GM21576 (cell line): ENCODE results near the gene HLA-DQB2.
"Not testable (repeated sequence)": the region's sequence is repeated elsewhere in the genome, so short reads cannot be mapped to it uniquely, and the experiment has no call there.

ENCODE experiments used
- ATAC-seq: cut with Tn5 transposase; IDR thresholded peaks from one replicate; pipeline ENCODE4 v1.9.1; 2021; ENCODE audit warnings: mild to moderate bottlenecking, moderate library complexity; ENCODE audit not compliant: unreplicated experiment

The HLA-DQB2 gene

DNA sequence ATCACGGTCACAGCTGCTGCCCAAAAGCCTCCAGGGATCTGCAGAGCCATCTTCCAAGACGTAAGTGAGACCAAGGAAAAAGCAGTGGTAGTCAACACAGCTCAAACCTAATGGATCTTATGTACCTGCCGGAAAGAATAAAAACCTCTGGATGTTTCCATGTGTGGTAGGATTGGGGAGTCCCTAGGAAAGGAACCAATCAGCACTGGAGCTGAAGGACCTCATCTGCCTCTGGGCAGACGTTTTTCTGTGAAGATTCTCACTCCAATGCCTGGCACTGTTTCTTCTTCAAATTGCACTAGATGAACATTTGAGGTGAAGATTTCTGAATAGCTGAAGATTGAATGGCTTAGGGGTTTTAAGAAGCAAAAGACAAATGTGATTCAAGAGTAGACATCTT, at the start of gene HLA-DQB2:
Gene HLA-DQB2, minus strand, starts transcription at position 112 of the 400 bp plus-strand sequence. Its CDS starts 62 bp downstream, at position 50.
- no peak for ATAC-seq

DNA sequence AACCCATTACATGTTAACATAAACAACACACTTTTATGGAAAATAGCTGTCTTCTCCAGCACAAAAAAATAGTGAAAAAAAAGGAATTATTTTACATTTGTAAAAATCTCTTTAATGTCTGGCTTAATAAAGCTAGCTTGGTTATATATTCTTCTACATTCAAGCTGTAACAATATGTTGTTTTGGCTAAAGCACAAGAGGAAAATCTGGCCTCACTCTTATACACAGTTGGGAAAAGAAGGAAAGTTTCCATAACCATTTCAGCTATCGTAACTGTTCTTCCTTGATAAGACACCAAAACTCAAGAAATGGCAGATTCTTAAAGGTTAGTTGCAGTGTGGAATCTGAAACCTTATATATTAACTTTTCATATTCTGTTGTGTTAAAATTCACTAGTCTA, 45.8 kb upstream of the HLA-DQB2 start:
- no peak for ATAC-seq

DNA sequence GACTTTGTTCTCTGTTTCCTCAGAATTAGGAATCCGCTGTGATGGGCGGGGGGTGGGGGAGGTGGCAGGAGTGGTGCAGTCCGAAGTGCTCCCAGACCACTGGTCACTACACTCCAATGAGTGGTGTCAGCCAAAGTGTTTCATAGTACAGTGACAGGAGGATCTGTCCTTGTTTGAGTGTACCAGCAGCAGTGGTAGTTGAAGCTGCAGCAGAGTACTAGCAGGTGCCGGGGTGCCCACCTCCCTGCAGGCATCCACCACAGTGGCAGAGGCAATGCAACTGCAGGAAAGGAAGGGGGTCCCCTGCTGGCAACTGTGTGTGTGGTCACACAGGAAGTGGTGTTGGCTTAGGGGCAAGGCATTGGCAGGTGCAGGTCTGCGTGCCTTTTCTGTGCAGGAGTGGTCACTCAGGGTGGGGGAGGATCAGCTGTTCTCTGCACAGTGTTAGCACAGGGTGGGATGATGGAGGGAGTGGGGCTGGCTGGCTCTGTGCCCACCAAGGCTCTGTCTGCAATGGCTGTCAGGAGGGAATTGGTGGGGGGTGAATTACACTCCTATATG, 43.8 kb upstream of the HLA-DQB2 start:
- no peak for ATAC-seq

DNA sequence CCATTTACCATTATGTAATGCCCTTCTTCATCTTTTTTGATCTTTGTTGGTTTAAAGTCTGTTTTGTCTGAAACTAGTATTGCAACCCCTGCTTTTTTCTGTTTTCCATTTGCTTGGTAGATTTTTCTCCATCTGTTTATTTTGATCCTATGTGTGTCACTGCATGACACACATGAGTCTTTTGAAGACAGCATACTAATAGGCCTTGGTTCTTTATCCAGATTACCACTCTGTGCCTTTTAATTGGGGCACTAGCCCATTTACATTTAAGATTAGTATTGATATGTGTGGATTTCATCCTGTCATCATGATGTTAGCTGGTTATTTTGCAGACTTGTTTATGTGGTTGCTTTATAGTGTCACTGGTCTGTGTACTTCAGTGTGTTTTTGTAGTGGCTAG, 42.1 kb upstream of the HLA-DQB2 start:
- not testable (repeated sequence) for ATAC-seq

DNA sequence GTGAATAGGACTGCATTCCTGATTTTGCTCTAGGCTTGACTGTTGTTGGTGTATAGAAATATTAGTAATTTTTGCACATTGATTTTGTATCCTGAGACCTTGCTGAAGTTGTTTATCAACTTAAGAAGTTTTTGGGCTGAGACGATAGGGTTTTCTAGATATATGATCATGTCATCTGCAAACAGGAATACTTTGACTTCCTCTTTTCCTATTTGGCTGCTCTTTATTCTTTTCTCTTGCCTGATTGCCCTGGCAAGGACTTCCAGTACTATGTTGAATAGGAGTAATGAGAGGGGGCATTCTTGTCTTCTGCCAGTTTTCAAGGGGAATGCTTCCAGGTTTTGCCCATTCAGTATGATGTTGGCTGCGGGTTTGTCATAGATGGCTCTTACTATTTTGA, 40.1 kb upstream of the HLA-DQB2 start:
- ATAC-seq = no peak

DNA sequence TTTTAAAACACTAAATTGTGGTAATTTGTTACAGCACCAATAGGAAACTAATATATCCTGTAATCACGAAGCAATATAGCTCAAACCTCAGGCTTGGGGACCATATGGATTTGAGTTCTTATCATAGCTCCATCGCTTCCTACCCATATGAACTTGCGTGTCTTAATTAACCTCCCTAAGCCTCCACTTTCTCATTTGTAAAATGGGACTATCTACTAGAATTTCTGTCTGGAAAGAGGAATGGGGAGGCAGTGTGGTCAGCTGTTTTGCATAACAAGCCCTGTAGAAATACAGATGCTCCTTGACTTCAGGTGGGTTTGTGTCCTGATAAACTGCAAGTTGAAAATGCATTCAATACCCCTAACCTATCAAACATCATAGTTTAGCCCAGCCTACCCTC, 36.4 kb upstream of the HLA-DQB2 start:
- ATAC-seq = no peak

DNA sequence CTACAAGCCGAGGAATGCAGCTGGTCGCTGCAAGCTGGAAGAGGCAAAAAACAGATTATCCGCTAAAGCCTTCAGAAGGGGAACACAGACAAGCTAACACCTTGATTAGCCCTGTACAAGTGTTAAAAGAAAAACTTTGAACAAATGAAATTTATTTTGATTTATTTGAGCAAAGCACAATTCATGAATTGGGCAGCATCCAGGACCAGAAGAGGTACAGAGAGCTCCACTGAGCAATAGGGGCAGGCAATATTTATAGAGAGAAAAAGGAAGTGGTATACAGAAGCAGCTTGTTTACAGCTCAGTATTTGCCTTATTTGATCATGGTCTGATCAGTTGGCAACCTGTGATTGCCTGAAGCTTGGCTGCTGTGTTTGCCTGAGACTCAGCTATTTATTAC, 35.8 kb upstream of the HLA-DQB2 start:
- ATAC-seq = no peak

DNA sequence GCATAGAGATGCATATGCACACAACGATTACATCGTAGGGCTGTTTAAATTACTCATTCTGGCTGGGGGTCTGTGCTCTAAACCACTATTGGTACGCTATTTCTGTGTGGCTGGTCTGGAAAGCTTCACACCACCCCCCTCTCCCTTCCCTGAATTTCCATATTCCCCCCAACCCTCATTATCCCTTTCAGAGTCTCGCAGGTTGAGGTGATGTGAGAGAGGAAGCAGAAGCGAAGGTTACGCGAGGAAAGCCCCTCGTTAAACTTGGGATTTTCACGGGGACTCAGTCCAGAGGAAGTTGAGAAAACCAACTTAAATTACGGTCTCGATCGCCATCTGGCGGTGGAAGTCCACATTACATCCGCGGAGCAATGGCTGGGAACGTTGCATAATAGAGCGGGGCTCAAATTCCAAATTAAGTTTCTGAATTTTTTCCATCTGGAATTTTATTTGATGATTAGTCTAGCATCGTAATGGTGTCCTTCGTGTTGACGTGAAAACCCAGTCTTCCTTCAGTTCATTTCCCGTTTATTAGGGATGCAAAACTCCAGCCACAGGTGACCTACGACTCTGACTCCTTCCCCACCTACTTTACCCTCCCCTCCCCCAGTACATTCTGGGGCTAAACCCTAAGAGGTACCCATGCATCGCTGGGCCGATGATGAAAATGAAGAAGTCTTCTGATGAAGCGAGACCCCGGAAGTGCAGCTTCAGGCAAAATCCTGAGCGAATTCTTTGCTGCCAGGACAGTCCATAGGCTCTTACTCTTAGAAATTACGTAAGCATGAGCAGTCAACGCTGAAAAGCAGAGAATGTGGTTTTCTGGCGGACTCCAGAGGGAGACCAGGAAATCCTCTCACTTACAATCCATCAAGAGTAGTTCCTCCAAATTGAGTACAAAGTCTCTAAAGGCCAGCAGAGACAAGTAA, 33.8 kb upstream of the HLA-DQB2 start:
- ATAC-seq = no peak

DNA sequence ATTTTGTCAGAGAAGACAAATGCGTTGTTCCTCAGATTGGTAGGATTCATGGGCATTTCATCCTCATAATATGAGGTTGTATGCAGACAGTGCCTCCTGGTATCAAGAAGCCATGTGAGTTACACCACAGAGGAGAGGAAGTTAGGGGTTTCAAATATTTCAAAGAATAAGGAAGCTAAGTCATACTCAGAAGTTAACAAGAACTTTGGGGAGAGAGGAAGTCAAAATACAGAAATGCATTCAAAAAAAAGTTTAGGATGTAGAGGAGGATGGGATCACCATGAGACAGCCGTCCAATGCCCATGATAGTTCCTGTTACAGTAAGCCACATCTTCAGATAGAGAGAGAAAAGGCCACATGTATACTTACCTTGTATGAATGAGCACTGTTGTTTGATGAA, 31.2 kb upstream of the HLA-DQB2 start:
- no peak for ATAC-seq

DNA sequence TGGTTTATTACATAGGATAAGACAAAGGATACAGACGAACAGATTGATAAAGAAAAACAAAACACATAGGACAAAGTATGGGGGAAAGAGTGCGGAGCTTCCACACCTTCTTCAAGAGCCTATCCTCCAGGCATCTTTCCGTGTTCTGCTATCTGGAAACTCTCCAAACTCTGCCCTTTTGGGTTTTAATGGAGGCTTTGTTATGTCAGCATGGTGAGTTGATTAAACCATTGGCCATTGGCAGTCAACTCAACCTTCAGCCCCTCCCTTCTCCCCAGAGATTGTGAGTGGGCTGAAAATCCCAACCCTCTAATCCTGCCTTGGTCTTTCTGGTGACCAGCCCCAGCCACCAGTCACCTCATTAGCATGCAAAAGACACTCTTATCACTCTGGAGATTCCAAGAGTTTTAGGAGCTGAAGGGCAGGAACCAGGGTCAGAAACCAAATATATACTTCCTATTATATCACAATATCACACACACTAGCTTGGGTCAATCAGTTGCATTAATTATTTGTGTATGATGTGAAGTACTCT, 29.6 kb upstream of the HLA-DQB2 start:
- ATAC-seq = no peak

DNA sequence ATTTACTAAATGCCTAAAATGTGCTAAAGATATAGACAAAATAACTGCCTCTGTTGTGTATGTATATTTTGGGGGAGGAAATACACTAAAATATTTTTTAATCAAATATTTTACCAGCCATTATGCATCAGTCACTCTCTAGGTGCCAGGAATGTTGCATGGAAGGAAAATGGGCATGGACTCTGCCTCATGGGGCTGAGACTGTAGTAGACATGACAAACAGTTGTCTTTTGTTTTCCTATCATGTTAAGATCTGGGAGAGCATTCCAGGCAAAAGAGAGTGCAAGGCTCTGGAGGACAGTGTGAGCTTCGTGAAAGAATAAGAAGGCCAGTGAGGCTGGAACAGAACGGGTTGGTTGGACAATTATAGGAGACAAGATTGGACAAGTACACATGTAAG, 27.0 kb upstream of the HLA-DQB2 start:
- no peak for ATAC-seq

DNA sequence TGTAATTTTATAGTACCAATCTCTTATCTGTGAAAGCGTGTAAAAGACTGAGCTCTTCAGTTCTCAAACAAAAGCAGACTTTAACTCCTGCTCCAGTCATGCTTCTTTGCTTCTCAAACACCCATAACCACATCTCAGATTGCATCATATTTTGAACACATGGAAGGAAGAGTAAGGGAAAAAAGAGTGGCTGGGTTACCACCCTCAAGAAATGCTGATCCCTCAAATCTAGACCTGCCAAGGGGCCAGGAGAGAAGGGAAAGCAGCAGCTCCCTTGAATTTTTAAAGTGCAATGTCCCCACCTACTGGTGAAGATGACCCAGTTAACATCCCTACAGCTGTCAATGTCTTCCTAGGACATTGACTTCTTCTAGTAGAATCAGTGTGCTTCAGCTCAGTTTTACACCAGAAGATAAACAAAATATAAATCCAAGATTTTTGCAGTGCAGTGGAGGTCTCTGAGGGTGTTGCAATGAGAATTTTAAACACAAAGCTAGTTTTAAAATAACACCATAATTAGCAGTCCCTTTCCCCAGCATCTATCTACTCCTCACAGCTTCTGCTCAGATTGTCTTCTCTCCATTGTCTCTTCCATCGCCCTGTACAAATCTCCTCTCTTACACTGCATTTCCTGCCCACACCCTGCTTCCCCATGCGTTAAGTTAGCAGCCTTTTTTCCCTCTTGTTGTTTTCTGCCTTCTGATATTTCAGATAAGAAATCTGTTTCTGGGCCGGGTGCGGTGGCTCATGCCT, 22.6 kb upstream of the HLA-DQB2 start:
- ATAC-seq = no peak

DNA sequence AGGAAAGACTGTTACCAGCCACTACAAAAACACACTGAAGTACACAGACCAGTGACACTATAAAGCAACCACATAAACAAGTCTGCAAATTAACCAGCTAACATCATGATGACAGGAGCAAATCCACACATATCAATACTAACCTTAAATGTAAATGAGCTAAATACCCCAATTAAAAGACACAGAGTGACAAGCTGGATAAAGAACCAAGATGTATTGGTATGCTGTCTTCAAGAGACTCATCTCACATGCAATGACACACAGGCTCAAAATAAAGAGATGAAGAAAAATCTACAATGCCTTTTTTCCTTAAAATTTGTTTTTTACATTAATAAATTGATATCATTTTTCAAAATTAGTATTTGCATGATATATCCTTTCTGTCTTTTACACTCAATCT, 19.6 kb upstream of the HLA-DQB2 start:
- not testable (repeated sequence) for ATAC-seq

DNA sequence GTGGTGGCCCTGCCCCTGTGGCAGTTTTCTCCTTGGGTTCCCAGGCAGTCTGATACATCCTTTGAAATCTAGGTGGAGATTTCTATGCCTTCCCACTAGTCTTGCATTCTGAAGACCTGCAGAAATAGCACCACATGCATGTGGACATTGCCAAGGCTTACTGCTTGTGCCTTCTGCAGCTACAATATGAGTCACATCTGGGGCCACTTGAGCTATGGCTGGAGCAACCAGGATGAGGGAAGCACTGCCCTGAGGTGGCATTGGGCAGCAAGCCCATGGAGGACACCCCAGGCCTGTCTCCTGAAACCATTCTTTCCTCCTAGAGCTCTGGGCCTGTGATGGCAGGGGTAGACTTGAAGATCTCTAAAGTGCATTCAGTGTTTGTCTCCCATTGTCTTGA, 15.7 kb upstream of the HLA-DQB2 start:
- ATAC-seq = no peak

DNA sequence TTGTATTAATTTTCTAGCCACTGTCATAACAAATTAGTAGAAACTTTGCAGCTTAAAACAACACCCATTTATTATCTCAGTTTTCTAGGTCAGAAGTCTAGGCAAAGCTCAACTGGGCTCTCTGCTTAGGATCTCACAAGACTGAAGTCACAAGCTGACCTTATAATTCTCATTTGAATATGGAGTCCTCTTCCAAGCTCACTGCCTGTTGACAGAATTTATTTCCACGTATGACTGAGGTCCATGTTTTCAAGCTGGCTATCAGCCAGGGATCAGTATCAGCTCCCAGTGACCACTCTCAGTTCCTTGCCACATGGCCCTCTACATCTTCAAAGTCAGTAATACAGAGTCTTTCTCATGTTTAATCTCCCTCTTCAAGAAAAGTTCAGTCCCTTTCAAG, 11.7 kb upstream of the HLA-DQB2 start:
- ATAC-seq = no peak

DNA sequence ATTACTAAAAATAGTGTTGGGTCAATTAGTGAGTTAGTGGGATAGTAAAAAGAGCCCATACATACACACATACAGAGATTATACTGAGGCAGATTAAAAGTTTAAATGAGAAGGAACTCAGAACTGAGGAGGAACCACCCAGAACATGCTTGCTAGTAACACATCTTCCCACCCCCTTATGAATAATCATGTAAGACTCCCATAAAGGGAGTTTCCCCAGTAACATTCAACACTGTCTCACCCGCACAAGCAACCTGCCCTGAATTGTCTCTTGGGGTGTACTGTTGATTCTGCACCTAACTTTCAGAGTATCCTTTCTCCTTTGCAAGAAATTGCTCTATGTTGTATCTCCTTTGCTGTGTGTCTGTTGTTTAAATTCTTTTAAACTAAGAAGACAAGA, 11.1 kb upstream of the HLA-DQB2 start:
- no peak for ATAC-seq

DNA sequence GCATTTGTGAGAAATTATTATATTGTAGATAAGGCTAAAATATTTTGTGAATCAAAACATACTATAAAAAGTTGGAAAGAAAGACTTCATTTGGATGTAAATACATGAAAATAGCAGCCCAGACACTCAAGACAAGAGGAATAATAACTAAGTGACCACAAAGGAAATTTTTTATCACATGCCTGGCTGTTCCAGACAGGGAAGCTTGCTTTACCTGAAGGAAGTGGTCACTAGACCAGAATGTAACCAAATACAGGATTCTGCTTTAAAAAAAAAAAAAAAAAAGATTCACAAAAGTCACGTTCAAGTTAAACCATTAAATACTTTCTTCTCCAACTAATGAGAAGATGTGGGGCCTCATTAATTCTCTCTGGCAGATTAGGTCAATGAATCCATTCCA, 9.3 kb upstream of the HLA-DQB2 start:
- no peak for ATAC-seq

DNA sequence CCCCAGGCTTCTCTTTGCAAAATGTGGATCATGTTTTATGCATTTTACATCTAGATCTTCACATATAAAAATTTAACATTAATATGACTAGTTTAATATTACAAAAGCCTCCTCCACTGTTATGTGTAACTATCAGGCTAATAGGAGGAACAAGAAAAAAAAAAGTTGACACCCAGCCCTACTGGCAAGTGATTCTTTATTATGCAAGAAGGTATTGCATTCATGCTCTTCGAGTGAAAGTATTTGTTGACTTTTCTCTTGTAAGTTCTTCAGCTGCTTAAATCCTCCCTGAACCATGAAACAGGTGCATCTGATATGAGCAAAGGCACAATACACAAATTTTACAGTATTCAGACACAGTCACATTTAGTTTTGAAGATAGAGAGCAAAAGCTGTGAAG, 716 bp upstream of the HLA-DQB2 start:
- ATAC-seq = no peak

DNA sequence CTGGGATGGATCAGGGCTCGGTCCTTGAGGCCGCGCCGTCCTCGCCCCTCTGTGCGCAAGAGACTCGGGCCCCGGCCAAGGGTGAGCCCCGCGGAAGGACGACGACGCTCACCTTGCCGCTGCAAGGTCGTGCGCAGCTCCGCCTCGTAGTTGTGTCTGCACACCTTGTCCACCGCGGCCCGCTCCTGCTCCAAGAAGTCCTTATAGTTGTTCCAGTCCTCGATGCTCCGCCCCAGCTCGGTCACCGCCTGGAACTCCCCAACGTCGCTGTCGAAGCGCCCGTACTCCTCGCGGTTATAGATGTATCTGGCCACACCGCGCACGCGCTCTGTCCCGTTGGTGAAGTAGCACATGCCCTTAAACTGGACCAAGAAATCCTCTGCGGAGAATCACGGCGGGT, 1.8 kb downstream of the HLA-DQB2 start:
- no peak for ATAC-seq

DNA sequence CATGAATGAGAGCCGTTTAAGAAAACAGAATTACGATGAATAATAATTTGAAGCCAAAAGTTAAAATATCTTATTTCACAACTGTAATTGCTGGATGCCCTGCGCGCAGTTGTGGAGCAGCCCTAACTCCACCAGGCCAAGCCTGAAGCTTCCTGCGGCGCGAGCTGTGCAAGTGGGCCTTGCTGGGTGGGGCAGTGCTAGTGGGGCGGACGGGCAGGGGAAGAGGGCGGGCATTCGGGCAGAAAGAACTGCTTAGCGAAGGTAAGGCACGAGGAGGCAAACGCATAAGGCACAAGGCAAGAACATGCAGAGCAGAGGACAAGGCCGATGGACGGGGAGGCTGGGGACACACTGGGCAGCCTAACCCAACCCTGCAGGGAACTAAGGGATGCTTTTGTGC, 2.3 kb downstream of the HLA-DQB2 start:
- no peak for ATAC-seq

DNA sequence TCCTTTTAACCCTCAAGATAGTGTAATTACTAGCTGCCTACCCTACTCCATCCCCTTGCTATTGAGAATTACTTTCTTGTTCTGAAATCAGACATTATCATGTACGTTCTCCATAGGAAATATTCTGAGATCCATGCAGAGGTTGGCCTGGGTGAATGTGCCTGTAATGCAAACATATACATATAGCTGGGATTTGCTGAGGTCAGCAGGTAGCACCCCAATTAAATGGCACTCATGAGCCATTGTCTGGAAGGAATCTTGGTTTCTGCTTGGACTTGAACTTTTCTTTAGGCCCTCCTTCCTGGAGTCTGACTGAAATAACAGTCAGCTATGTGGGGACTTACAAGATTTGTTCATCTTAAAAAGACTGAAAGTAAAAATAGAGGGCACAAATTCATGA, 3.7 kb downstream of the HLA-DQB2 start:
- no peak for ATAC-seq

DNA sequence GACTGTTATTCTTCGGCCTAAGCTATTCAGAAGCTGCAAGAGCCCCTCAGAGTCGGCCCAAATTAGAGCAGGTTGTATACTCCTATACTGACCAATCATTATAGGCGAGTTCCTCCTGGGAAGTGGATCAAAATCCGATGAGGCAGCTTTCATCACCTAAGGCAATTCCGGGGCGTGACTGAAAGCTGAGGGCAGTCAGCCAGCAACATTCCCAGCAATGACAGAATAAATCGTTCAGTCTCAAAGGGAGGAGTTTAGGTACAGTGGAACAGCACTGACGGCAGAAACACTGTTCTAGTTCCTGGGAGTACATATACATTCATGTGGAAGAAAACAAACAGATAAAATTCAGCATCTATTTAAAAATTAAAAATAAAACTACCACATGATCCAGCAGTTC, 10.8 kb downstream of the HLA-DQB2 start:
- no peak for ATAC-seq
